Measurements from ENCODE around the gene PLCL2.

GRCh38 chr3:16927485-16927884, 42.7 kb downstream of the PLCL2 start:
- TF ChIP-seq CTCF (IDR thresholded peaks at IDR 0.05): peak; percentile 19
- TF ChIP-seq EZH2phosphoT487 (IDR thresholded peaks at IDR 0.05): no peak
- no peak for TF ChIP-seq EZH2 (IDR thresholded peaks at IDR 0.05)
